Right cardiac atrium (tissue), 5 donors: Measurements from ENCODE around the gene MYO9B. TPM values are rescaled to one million over a fixed set of nuclear protein-coding genes. Genes with fewer than 3 reads are reported as not detected.

ENCODE experiments used
- ATAC-seq, 2 donors: fragments of 200-7000 bp; cut with Tn5 transposase; one replicate each; pipeline versions ENCODE4 v1.8.0 to v1.9.1; 2020; ENCODE audit warnings: moderate library complexity in 2 of 2, mild to moderate bottlenecking in 1 of 2
- DNase-seq, 3 donors: peaks; one replicate each; pipeline ENCODE4 v3.0.0-alpha.2; 2020
- H3K27ac ChIP-seq: one replicate; pipeline ENCODE4 v1.5.1; 2013; ENCODE audit warnings: mild to moderate bottlenecking, low read length, control low read depth, moderate library complexity
- H3K27me3 ChIP-seq: one replicate; pipeline ENCODE4 v1.6.1; 2013; ENCODE audit not compliant: control insufficient read depth, insufficient read depth
- H3K4me1 ChIP-seq: one replicate; pipeline ENCODE4 v1.6.1; 2013; ENCODE audit warnings: low read length; ENCODE audit not compliant: control insufficient read depth, insufficient read depth
- H3K4me3 ChIP-seq: one replicate; pipeline ENCODE4 v1.5.1; 2013; ENCODE audit warnings: low read length, control low read depth
- H3K9me3 ChIP-seq: one replicate; pipeline ENCODE4 v1.6.1; 2013; ENCODE audit warnings: low read length; ENCODE audit not compliant: control insufficient read depth
- WGBS: extraction: QIAGEN DNeasy Blood & Tissue Kit; methylation state at CpG from one replicate; pipeline ENCODE4 v1.1.7; 2013; 5-methylcytosine and 5-hydroxymethylcytosine counted together
- intact Hi-C, 4 donors: fragments of 100-400 bp; cut with DNase I; formaldehyde crosslinking; loops; one replicate each; pipeline versions ENCODE4 v1.11.0 to v1.14.0; 2022 to 2023
- polyA plus RNA-seq: library from polyadenylated mRNA; stranded (reverse); fragments of 200-250 nt; gene quantifications from one replicate; pipeline ENCODE4 v1.2.3, GENCODE V29; 2013
- total RNA-seq, 4 donors: library from RNA; stranded (reverse); fragmentation: NEBNext Ultra II Directional; extraction: Animal tissue kit (Norgen Biotek cat#: 25700); gene quantifications; one replicate each; pipeline ENCODE4 v1.2.1, GENCODE V29; 2021
- donor health status: healthy with polysubstance abuse.
- donor health status: DM: no; HTN: yes; CAD: no.
- donor health status: DM: no; HTN: no; CAD: no.
- donor health status: DM: no; HTN: yes; CAD: no; lungs with severe emphysema.
- donor health status: DM: yes; HTN: yes; CAD: no.

MYO9B gene
- total and polyA plus RNA-seq, 5 donors = 30.0 to 42.1 (median 35.8) TPM

DNA sequence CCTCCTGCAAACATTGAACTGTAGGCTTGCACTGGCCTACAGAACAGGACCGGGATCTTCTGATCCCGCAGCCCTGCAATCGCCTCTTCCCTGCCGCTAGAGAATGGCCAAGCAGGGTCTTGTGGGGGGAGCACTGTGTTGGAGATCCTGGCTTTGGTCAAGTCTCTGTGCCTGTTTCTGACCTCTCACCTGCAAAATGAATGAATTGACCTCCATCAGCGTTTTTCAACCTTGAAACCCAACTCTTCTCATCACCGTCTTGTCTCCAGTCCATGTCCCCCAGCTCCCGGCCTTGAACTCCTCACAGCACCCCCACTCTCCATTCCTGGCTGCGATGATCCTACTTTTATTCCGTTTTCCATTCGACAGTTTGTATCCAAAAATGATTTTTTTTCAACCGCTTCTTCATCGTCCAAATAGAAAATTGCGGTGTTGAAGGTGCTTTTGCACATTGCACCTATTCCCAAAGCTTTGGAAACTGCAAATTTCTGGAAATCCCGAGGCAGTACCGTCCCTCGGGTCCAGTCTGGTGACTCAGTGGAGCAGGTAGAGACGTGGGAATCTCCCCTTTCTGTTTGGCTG, 2.0 kb downstream of the MYO9B start:
- DNase-seq (peak in 2 of 3 donors; percentile 12 to 39), ATAC-seq (no peak)
- Histone ChIP-seq H3K9me3 (no peaks in the 10 kb centered on the region), H3K27ac (no peak overlapping the region), H3K4me3 (no peak overlapping the region), H3K27me3 (no peaks in the 10 kb centered on the region), H3K4me1 (peaks cover 15% of the 10 kb centered on the region)
- intact Hi-C loops = loop anchor here (5.0 to 10.0 kb wide), 4 partner anchors 55 to 67 kb away; no protein-coding TSS in a partner anchor
- WGBS = 85% methylated on average over 17 of the region's 17 CpGs

GRCh38 chr19:17078036-17078919, 2.7 kb downstream of the MYO9B start:
- DNase-seq (peak in 2 of 3 donors; percentile 51 to 57), ATAC-seq (no peak)
- peaks cover 15% of the 10 kb centered on the region for H3K4me1 ChIP-seq
- no peak overlapping the region for H3K27ac ChIP-seq
- no peaks in the 10 kb centered on the region for H3K27me3 ChIP-seq
- H3K9me3 ChIP-seq = no peaks in the 10 kb centered on the region
- WGBS = 74% methylated on average over 19 of the region's 19 CpGs
- intact Hi-C loops = loop anchor here (5.0 to 10.0 kb wide), 4 partner anchors 54 to 67 kb away; no protein-coding TSS in a partner anchor
- H3K4me3 ChIP-seq = no peak overlapping the region

GRCh38 chr19:17078920-17079709, 3.5 kb downstream of the MYO9B start:
- intact Hi-C loops = loop anchor here (5.0 to 10.0 kb wide), 4 partner anchors 53 to 66 kb away; no protein-coding TSS in a partner anchor
- Histone ChIP-seq H3K4me3 (no peak overlapping the region), H3K4me1 (peaks cover 14% of the 10 kb centered on the region), H3K27me3 (no peaks in the 10 kb centered on the region), H3K9me3 (no peaks in the 10 kb centered on the region), H3K27ac (peak overlapping the region; percentile 81)
- 38% methylated on average over 19 of the region's 19 CpGs for WGBS
- DNase-seq (peak in 2 of 3 donors; percentile 56 to 60), ATAC-seq (no peak)

DNA sequence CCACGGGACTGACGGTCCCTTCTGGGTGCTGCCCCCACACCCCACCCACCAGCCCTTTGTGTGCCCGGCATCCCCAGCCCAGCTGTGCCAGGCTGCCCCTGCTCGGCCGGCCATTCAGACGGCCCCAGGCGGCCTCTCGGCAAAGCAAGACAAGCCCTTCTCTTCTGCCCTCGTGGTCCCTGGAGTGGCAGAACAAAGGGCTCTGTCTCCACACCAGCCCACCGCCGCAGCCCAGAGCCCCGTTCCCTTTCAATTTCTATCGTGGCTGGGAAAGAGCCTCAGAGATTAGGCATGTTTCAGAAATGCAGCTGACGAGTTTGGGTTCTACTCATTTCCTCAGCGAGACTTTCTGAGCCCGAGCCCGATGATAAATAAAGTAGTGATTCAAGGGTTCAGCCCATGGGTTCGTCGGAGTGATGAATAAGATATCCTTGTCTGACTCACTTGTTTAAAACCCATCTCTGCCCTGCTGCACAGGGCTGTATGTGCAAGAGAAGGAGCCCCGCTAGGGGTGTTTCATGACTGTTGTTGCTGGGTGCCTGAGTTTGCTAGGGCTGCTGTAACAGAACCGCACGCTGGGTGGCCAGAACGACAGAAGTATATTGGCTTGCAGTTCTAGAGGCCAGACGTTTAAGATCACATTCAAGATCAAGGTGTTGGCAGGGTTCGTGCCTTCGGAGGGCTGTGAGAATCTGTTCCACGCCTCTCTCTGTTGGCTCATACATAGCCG, 4.3 kb downstream of the MYO9B start:
- Histone ChIP-seq H3K4me1 (peaks cover 13% of the 10 kb centered on the region), H3K27ac (peak overlapping the region; percentile 81), H3K9me3 (no peaks in the 10 kb centered on the region), H3K27me3 (no peaks in the 10 kb centered on the region), H3K4me3 (no peak overlapping the region)
- DNase-seq = peak; percentile 84 to 90 (median 85)
- intact Hi-C loops = loop anchor here (5.0 to 10.0 kb wide), 4 partner anchors 52 to 65 kb away; no protein-coding TSS in a partner anchor
- ATAC-seq = peak; percentile 57 to 75
- WGBS = 27% methylated on average over 28 of the region's 28 CpGs

- no peak overlapping the region for H3K4me3 ChIP-seq
- peaks cover 13% of the 10 kb centered on the region for H3K4me1 ChIP-seq
- no peaks in the 10 kb centered on the region for H3K9me3 ChIP-seq
- H3K27ac ChIP-seq = peak overlapping the region; percentile 81
- no peaks in the 10 kb centered on the region for H3K27me3 ChIP-seq
- 62% methylated on average over 4 of the region's 4 CpGs for WGBS
- no peak for ATAC-seq
- no peak for DNase-seq
- intact Hi-C loops = no loop called here
These were observed 4.8 kb downstream of the MYO9B start for GRCh38 chr19:17080440-17080801.

DNA sequence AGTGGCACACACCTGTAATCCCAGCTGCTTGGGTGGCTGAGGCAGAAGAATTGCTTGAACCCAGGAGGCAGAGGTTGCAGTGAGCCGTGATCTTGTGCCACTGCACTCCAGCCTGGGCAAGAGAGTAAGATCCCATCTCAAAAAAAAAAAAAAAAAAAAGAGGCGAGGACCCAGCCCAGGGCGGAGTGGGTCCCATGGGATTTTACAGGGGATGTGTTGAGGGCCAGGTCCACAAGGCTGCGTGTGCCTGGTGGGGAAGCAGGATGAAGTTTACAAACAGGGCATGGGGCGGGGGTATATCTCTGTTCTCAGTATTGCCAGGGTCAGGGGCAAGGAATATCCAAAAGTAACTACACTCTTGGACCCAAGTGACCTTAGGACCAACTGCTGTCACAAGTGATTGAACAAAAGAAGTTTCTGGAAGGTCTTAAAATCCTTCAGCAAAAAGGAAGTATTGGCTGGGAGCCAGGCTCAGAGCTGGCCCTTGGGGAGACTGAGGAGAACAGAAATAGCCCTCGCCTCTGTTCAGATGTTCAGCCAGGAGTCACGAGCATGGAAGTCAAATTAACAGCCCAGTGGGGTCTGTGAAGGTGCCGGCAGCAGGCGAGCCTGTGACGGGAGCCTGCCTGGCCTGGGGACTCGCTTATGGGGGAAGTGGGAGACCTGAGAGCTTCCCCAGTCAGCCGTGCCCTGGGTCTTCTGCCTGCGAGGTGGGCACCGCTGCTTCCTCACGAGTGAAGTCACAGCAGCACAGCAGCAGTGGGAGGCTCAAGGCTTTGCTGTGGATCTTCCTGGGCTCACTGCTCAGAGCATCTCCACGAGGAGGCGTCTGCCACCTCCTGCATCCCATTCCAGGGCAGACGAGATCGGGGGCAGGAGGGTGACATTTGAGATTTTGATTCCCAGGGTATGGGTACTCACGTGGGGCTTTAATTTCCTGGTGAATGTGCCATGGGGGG, 6.4 kb downstream of the MYO9B start:
- WGBS = 38% methylated on average over 20 of the region's 20 CpGs
- intact Hi-C loops = no loop called here
- no peaks in the 10 kb centered on the region for H3K9me3 ChIP-seq
- H3K27me3 ChIP-seq = no peaks in the 10 kb centered on the region
- no peak overlapping the region for H3K27ac ChIP-seq
- peak; percentile 57 to 79 (median 75) for DNase-seq
- H3K4me3 ChIP-seq = no peak overlapping the region
- ATAC-seq = no peak
- peaks cover 11% of the 10 kb centered on the region for H3K4me1 ChIP-seq

DNA sequence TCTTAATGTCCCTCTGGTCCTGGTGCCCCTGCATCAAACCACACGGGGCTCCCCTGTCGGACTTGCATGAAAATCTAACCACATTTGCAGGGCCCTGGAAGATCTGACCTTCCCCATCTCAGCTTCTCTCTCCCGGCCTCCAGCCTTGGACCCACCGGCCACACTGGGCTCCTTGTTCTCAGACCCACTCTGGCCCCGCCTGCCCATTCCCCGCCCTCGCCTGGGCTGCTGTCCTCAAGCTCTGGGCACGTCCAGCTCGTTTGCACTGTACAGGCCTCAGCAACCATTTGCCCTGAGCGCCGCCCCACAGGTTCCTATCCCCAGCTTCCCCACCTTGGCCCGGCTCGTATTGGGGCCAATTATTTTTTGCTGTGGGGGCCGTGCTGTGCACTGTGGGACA, 10.5 kb downstream of the MYO9B start:
- H3K27me3 ChIP-seq = no peaks in the 10 kb centered on the region
- H3K27ac ChIP-seq = no peak overlapping the region
- H3K4me3 ChIP-seq = no peak overlapping the region
- 80% methylated on average over 14 of the region's 14 CpGs for WGBS
- no peaks in the 10 kb centered on the region for H3K9me3 ChIP-seq
- H3K4me1 ChIP-seq = no peaks in the 10 kb centered on the region
- intact Hi-C loops = no loop called here
- DNase-seq (peak in 2 of 3 donors; percentile 54 to 59), ATAC-seq (peak in 1 of 2 donors; percentile 5)

- no peak for ATAC-seq
- intact Hi-C loops = no loop called here
- Histone ChIP-seq H3K9me3 (no peaks in the 10 kb centered on the region), H3K27me3 (no peaks in the 10 kb centered on the region), H3K27ac (no peak overlapping the region), H3K4me1 (no peaks in the 10 kb centered on the region), H3K4me3 (no peak overlapping the region)
- peak in 2 of 3 donors; percentile 33 to 49 for DNase-seq
- WGBS = 83% methylated on average over 6 of the region's 6 CpGs
These were observed 11.3 kb downstream of the MYO9B start for GRCh38 chr19:17086834-17087233.

GRCh38 chr19:17088552-17088951, 13.0 kb downstream of the MYO9B start:
- no peaks in the 10 kb centered on the region for H3K9me3 ChIP-seq
- no peak overlapping the region for H3K27ac ChIP-seq
- no peaks in the 10 kb centered on the region for H3K27me3 ChIP-seq
- intact Hi-C loops = no loop called here
- no peak for ATAC-seq
- peak in 1 of 3 donors; percentile 14 for DNase-seq
- WGBS = 86% methylated on average over 5 of the region's 5 CpGs
- H3K4me1 ChIP-seq = no peaks in the 10 kb centered on the region
- H3K4me3 ChIP-seq = no peak overlapping the region
